Daoy (cell line): ENCODE data around the gene TMEM44. TPM values are rescaled to one million over a fixed set of nuclear protein-coding genes. Genes with fewer than 3 reads are reported as not detected.

Experiments
- DNase-seq: peaks from one replicate; pipeline ENCODE4 v3.0.0-alpha.2; 2015; ENCODE audit warnings: low read depth
- total RNA-seq: library from RNA; depleted of rRNA; stranded (reverse); fragments of >200 nt; shearing (Covaris generic); gene quantifications from 2 replicates; pipeline ENCODE4 v1.2.3, GENCODE V29; 2014

Gene TMEM44
- total RNA-seq, 1 experiment from 2014 or later, result 12.9 TPM

GRCh38 chr3:194579091-194579606 is 54.1 kb downstream of the TMEM44 start:
- peak; percentile 44 for DNase-seq

DNA sequence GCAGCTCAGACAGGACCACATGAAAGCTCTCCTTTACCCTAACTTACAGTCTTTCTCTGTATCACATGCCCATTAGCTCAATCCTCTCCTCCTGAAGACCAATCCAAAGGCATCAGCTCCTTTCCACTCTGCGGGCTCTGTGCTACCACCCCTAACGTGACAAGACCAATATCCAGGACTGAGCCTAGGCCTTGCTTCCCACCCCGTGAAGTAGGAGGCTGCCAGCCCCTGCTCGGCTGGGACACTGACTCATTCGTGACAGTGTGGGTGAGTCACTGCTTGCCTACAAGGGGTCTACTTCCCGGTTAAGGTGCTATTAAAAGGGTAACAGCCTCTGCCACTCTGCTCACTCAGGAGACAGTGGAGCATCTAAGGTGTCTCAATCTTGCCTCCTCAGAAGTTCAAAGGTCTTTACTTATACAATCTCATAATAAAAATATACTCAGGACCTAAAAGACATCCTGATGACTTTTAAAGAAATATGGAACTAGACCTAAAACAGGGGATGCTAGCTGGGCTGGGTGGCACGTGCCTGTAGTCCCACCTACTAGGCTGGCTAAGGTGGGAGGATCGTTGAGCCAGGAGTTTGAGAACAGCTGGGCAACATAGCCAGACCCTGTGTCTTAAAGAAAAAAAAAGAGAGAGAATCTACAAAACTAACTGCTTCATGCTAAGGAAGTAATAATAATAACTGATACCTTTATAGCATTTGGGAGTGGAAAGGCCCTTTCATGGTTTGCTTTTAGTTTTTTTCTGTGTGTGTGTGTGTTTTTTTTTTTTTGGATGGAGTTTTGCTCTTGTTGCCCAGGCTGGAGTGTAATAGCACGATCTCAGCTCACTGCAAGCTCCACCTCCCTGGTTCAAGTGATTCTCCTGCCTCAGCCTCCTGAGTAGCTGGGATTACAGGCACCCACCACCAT is 55.0 kb downstream of the TMEM44 start:
- DNase-seq, result peak; percentile 98

DNA sequence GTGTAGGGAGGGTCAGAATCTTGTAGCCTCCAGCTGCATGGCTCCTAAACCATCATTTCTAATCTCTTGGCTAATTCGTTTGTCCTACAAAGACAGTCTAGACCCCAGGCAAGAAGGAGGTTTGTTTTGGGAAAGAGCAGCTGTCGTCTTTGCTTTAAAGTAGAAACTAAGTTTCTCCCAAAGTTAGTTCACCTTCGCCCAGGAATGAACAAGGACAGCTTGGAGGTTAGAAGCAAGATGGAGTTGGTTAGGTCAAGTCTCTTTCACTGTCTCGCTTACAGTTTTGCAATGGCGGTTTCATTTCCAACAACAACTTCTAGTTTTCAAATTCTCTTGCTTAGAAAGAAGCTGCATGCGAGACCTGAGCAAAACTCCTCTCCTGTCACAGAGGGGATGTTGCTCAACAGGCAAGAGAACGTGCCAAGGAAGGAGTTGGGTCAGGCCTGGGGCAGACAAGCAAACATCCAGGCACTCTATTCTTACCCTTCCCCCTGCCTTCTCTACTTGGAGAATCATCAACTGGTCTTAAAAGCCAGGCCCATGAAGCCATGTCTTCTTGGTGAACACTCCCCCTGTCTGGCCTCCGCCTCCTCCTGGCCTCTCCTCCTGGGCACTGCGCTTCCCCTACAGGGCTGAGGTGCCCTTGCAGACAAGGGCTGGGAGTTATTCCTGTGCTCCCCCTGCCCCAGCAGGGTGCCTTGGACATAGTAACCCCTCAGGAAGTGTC is 57.6 kb downstream of the TMEM44 start:
- peak; percentile 30 for DNase-seq

DNA sequence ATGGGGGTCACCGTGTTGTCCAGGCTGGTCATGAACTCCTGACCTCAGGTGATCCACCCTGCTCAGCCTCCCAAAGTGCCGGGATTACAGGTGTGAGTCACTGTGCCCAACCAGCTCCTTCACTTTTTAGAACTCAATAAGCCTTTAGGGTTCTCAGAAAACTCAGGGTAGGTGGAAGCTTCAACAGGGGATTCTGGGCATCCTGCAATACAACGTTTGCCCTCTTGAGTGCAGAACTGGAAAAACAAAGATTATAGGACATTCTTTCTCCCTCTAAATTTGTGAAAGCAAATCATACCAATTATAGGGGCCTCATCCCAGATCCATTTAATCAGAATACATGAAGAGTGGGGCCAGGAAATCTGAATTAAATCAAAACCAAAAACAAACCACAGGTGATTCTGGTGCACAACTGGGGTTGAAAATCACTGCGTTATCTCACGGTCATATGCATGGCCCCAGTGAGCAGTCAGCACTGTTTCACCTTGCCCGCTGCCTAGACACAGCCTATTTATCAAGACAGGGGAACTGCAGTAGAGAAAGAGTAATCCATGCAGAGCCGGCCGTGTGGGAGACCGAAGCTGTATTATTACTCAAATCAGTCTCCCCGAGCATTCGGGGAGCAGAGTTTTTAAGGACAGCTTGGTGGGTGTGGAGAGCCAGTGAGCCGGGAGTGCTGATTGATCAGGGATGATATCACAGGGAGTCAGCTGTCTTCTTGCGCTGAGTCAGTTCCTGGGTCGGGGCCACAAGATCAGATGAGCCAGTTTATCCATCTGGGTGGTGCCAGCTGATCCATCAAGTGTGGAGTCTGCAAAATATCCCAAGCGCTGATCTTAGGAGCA is 58.4 kb downstream of the TMEM44 start:
- peak; percentile 54 for DNase-seq

DNA sequence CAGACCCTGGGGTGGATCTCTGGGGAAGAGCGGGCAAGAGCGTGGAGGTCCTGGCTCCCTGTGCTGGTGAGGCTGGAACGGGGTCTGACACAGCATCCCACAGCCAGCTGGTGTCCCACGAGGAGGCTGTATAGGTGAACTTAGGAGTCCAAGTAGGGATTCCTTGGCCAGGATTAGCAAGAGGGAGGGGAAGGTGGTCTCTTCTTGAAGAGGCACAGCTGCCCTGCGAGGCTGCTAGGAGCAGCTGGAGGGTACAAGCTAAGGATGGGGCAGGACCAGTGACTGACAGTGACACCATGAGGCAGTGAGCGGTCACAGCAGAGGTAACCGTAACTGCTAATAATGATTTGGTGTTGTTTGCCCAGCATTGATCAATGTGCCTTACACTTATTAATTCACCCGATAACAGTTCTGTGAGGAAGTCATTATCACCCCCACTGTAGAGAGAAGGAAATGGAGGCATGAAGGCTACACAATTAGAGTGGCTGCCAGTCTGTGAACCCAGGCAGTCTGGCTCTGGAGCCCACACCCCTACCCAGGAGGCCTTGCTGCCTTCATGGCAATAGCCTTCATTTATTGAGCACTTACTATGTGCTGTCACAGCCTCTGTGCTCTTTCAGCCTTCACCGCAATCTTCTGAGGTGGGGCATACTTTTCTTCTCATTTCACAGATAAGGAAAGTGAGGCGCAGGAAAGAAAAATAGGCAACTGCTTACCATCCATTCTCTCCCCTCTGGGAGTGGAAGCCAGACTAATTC is 59.4 kb downstream of the TMEM44 start:
- peak; percentile 78 for DNase-seq

DNA sequence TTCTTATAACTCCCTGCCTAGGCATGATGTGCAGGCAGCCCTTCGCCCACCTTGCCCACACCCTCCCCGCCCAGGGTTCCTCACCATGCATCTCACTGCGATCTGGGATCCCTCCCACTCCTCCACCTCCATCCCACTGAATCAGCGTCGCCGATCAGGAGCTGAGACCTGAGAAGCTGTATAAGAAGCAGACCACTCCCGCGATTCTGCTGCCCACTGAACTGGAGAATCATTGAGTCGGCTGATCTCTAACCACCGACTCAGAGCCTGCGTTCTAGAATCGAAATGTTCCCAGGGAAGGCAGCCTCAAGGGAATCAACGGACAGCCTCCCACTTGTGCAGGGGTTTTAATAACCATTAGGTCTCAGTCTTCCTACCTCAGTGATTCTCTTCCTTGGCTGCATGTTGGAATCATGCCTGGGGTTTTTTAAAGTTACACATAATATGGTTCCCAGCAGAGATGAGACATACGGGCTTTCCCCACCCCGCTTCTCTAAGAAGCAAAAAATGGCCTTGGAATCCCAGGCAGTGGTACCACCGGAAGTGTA is 60.2 kb downstream of the TMEM44 start:
- peak; percentile 67 for DNase-seq

GRCh38 chr3:194572143-194572789 is 61.0 kb downstream of the TMEM44 start:
- DNase-seq, result peak; percentile 93

- DNase-seq, result no peak
These were observed 61.6 kb downstream of the TMEM44 start for GRCh38 chr3:194571491-194572142.

DNA sequence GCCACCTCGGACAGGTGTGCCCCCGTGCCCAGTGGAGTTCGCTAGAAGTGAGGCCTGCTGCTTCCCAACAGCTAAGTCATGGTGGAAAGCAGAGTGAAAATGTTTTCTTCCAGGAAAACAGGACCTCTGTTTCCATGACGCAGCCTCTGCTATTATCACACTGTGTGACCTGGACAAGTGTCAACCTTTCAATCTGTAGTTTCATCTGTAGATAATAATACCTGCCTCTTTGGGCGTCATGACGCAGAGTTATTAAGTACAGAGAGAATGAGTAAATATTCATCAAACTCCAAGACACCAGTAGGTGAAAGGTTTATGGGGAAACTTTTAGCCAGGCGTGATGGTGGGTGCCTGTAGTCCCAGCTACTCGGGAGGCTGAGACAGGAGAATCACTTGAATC is 62.3 kb downstream of the TMEM44 start:
- DNase-seq, result no peak

GRCh38 chr3:194570235-194570634 is 63.0 kb downstream of the TMEM44 start:
- DNase-seq, result no peak

DNA sequence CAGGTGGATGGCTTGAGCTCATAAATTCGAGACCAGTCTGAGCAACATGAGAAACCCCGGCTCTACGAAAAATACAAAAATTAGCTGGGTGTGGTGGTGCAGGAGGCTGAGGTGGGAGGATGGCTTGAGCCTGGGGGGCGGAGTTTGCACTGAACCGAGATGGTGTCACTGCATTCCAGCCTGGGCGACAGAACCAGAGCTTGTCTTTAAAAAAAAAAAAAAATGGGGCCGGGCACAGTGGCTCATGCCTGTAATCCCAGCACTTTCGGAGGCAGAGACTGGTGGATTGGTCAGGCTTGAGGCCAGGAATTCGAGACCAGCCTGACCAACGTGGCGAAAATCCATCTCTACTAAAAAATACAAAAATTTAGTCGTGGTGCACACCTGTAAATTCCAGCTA is 64.0 kb downstream of the TMEM44 start:
- DNase-seq, result no peak

DNA sequence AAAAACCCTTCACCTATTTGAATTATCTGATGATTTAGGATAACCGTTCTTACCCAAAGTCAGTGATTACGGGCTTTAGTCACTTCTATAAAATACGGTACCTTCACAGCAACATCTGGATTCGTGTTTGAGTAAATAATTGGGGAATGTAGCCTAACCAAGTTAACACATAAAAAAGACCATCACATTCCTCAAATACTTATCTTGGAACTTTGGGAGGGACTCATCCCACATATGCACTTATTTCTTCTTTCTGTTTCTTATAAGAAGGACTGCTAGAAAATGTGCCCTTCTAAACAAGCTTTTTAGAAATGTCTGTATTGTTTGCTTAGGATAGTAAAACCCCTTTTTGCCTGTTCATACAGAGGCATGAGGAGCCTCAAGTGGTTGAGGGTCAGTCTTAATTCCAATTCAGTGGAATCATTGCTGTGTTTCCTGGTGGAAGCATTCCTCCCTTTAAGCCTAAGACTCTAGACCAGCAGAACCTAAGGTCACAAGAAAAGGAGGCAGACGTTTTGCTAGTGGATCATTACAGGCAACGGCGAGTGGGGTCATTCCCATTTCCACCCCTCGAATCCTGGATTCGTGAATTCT is 67.5 kb downstream of the TMEM44 start:
- DNase-seq, result no peak

DNA sequence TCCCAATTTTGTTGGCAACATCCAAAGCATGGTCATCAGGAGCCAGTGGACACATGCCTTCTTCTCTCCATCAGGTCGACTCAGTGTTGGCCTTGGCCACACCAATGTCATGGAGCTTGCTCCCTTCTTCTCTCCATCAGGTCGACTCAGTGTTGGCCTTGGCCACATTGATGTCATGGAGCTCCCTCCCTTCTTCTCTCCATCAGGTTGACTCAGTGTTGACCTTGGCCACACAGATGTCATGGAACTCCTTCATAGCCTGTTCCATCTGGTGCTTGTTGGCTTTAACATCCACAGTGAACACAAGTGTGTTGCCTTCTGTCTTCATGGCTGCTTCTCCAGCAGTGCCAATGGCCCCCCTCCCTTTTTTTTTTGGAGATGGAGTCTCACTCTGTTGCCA is 70.2 kb downstream of the TMEM44 start:
- DNase-seq, result no peak

- peak; percentile 42 for DNase-seq
These were observed 71.8 kb downstream of the TMEM44 start for GRCh38 chr3:194561306-194561974.

- no peak for DNase-seq
These were observed 73.2 kb downstream of the TMEM44 start for GRCh38 chr3:194560047-194560446.

DNA sequence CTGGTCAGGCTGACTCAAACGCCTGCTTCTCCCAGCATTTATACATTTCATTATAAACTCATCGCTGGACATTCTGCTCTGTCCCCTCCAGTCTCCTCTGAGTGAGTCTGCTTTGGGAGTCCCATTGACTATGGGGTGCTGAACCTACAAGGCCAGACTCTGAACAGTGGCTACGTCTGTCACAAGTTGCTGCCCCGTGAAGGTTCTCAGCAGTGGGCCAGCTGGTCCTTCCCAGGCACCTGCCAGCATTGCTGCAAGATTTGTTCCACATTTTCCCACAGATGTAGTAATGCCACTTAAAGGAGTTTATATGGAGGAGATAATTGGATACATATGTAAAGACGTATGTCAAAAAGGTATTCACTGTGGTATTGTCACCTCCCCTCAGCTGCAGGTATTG is 73.7 kb downstream of the TMEM44 start:
- no peak for DNase-seq

GRCh38 chr3:194556086-194557056 is 76.8 kb downstream of the TMEM44 start:
- peak; percentile 67 for DNase-seq
